CD4-positive, alpha-beta T cell treated with Interleukin-15 for 1 hour (primary cell): ENCODE measurements around the gene NTSR1.

ENCODE experiments used
- DNase-seq: peaks from one replicate; pipeline ENCODE4 v3.0.0-alpha.2; 2020

The NTSR1 gene

GRCh38 chr20:62710886-62711702 is 2.5 kb downstream of the NTSR1 start:
- DNase-seq = no peak

- no peak for DNase-seq
Observed at GRCh38 chr20:62711703-62712101, 3.1 kb downstream of the NTSR1 start.

GRCh38 chr20:62712606-62713005 is 4.0 kb downstream of the NTSR1 start:
- no peak for DNase-seq

- no peak for DNase-seq
Observed at GRCh38 chr20:62714006-62714405, 5.4 kb downstream of the NTSR1 start.

GRCh38 chr20:62714799-62715198 is 6.2 kb downstream of the NTSR1 start:
- no peak for DNase-seq

- no peak for DNase-seq
Observed at GRCh38 chr20:62715201-62715600, 6.6 kb downstream of the NTSR1 start.

- no peak for DNase-seq
Observed at GRCh38 chr20:62716198-62716940, 7.7 kb downstream of the NTSR1 start.

- no peak for DNase-seq
Observed at GRCh38 chr20:62716941-62717310, 8.3 kb downstream of the NTSR1 start.

GRCh38 chr20:62717933-62718332 is 9.3 kb downstream of the NTSR1 start:
- DNase-seq = no peak

- no peak for DNase-seq
Observed at GRCh38 chr20:62718546-62718945, 9.9 kb downstream of the NTSR1 start.

- no peak for DNase-seq
Observed at GRCh38 chr20:62719250-62719935, 10.8 kb downstream of the NTSR1 start.

GRCh38 chr20:62721511-62722370 is 13.1 kb downstream of the NTSR1 start:
- no peak for DNase-seq

- no peak for DNase-seq
Observed at GRCh38 chr20:62722627-62723026, 14.0 kb downstream of the NTSR1 start.

GRCh38 chr20:62723351-62723750 is 14.7 kb downstream of the NTSR1 start:
- no peak for DNase-seq

GRCh38 chr20:62723768-62724450 is 15.3 kb downstream of the NTSR1 start:
- no peak for DNase-seq

GRCh38 chr20:62724692-62725595 is 16.3 kb downstream of the NTSR1 start:
- DNase-seq = no peak

- DNase-seq = no peak
Observed at GRCh38 chr20:62725596-62726268, 17.1 kb downstream of the NTSR1 start.

GRCh38 chr20:62726276-62726675 is 17.6 kb downstream of the NTSR1 start:
- no peak for DNase-seq

GRCh38 chr20:62726716-62727583 is 18.3 kb downstream of the NTSR1 start:
- no peak for DNase-seq
